Esophagus (tissue), 2 donors: ENCODE measurements around the gene TOX3. TPM values are rescaled to one million over a fixed set of nuclear protein-coding genes. Genes with fewer than 3 reads are reported as not detected.

Source experiments
- H3K27ac ChIP-seq, 2 donors: one replicate each; pipeline ENCODE4 v1.5.1; 2013; ENCODE audit warnings: low read depth in 2 of 2, mild to moderate bottlenecking in 2 of 2, inconsistent platforms in 1 of 2, low read length in 1 of 2, moderate library complexity in 1 of 2
- H3K27me3 ChIP-seq, 2 donors: one replicate each; pipeline ENCODE4 v1.6.1; 2013; ENCODE audit warnings: low read length in 2 of 2, control low read depth in 1 of 2, mild to moderate bottlenecking in 1 of 2; ENCODE audit not compliant: insufficient read depth in 2 of 2, control insufficient read depth in 1 of 2
- H3K36me3 ChIP-seq, 2 donors: one replicate each; pipeline ENCODE4 v1.6.1; 2013; ENCODE audit warnings: low read length in 1 of 2; ENCODE audit not compliant: control insufficient read depth in 2 of 2, insufficient read depth in 2 of 2
- H3K4me1 ChIP-seq, 2 donors: one replicate each; pipeline ENCODE4 v1.6.1; 2013; ENCODE audit warnings: low read length in 1 of 2; ENCODE audit not compliant: control insufficient read depth in 2 of 2, insufficient read depth in 2 of 2
- H3K4me3 ChIP-seq, 2 donors: one replicate each; pipeline ENCODE4 v1.5.1; 2013; ENCODE audit warnings: low read length in 2 of 2, mild to moderate bottlenecking in 2 of 2, low read depth in 1 of 2, moderate library complexity in 1 of 2
- H3K9me3 ChIP-seq, 2 donors: one replicate each; pipeline ENCODE4 v1.6.1; 2013; ENCODE audit warnings: mild to moderate bottlenecking in 2 of 2, low read depth in 1 of 2, low read length in 1 of 2, moderate library complexity in 1 of 2; ENCODE audit not compliant: control insufficient read depth in 2 of 2, insufficient read depth in 1 of 2
- WGBS, 2 donors: extraction: QIAGEN DNeasy Blood & Tissue Kit; methylation state at CpG; one replicate each; pipeline ENCODE4 v1.1.7; 2013; 5-methylcytosine and 5-hydroxymethylcytosine counted together
- polyA plus RNA-seq, 2 donors: library from polyadenylated mRNA; stranded (reverse); fragments of 200-250 nt; gene quantifications; one replicate each; pipeline ENCODE4 v1.2.3, GENCODE V29; 2013
- donor health status: healthy with polysubstance abuse.
- donor health status: Bipolar disorder and iron deficiency.

The TOX3 gene
- polyA plus RNA-seq, 2 donors: 0.04 to 0.07 TPM

DNA sequence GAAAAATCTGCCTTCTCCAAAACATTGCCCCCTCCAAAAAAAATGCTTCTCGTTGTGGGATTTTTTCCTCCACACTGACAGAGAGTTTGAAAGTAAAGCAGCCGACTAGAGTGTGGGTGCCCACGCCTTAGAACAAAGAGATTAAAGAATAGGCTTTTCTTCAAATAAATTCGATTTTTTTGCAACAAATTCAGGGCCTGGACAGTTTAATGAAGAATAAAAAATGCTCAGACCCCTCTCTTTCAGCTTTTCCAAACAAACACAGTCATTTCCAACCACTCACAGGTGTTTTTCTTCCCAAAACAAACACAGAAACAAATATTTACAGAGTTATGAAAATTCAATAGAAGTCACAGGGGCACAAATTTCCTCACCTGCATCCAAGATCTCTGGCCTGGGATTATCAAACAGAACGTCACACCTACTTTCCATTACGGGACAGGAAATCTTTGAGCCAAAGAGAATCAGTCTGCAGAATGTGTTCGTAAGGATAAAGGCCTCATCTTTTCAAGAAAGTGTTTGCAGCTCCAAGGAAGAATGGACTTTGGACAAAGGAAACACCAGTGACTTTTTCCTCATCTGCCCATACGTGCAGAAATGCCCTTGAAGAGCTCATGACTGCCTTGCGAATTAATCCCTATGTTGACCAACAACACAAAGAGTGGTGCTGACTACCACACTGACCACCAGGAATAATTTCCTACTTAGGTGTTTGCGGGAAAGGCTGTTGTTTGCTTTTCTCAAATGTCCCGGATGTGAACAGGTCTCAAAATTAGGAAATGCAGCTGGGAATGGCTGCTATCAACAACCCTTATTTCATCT lies 31.3 kb upstream of the TOX3 start:
- Histone ChIP-seq H3K27ac (no peak overlapping the region), H3K27me3 (no peaks in the 10 kb centered on the region), H3K4me3 (no peak overlapping the region), H3K4me1 (no peaks in the 10 kb centered on the region), H3K9me3 (no peaks in the 10 kb centered on the region), H3K36me3 (no peaks in the 10 kb centered on the region)
- WGBS, 2 donors: 58 to 72% methylated on average over 11 of the region's 11 CpGs

DNA sequence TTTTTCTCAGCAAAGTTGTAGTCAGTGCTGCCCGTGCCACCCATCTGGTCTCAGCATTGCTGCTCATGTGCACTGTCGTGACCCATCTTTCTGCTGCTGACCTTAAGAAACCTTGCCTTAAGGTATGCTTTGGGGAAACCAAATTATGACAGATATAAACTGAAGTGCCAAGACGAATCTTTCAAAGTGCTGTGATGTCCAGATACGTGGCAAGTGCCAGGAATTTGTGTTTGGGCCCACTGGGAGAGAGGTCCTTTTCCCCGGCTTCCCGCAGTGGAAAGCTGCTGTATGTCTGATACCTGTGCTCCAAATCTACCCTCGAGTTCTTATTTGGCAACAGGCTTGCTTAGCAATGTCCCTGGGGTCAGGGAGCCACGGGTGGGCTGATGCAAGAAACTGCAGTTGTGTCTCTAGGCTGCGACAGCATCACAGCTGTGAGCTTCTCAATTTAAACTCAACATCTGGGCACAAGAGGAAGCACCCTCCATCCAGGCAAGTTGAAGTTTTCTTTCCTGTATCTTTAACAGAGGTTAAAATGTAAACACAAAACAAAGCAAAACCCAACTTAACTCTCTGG lies 30.3 kb upstream of the TOX3 start:
- 71 to 73% methylated on average over 9 of the region's 9 CpGs for WGBS, 2 donors
- Histone ChIP-seq H3K27me3 (no peaks in the 10 kb centered on the region), H3K4me3 (no peak overlapping the region)

DNA sequence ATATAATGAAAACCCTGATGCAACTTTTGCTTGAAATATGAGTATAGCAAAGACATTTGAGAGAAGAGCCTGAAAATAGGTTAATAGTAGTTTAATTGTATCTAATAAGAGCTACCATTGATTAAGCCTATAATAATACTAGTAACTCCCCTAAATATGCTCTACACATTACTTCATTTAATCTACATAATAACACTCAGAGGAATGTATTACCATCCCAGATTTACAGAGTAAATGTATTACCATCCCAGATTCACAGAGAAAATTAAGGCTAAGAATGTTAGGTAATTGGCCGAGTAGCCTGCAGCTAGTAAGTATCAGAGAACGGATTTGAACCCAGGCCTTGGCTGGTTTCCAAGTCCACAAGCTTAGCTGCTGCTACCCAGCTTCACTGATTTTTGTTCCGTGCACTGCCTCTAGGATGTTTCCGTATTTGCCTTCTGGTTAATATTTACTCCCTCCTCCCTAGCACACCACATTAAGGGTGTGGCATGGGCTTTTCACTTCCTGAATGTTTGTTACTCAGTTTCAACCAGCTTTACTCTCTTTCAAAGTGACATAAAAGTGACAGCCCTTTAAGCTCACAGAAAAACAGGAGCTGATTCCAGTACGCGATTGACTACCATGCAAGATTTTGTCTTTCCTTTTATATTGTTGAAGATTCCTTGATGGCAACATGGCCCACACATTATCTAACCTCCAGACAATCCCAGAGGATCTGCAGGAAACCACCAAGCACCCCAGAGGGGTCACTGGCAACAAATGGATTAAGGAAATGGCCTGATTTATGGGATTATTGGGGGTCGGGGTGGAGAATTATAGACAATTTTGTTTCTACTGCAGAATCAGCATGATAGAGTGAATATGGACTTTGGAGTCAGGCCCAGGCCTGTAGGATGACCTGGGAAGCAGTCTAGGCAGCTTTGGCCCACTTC lies 26.7 kb upstream of the TOX3 start:
- no peak overlapping the region for H3K27ac ChIP-seq

More for the DNA sequence above, 30.3 kb upstream of the TOX3 start:
- no peaks in the 10 kb centered on the region for H3K9me3 ChIP-seq
- H3K36me3 ChIP-seq: no peaks in the 10 kb centered on the region
- no peaks in the 10 kb centered on the region for H3K4me1 ChIP-seq
- H3K27ac ChIP-seq: no peak overlapping the region

DNA sequence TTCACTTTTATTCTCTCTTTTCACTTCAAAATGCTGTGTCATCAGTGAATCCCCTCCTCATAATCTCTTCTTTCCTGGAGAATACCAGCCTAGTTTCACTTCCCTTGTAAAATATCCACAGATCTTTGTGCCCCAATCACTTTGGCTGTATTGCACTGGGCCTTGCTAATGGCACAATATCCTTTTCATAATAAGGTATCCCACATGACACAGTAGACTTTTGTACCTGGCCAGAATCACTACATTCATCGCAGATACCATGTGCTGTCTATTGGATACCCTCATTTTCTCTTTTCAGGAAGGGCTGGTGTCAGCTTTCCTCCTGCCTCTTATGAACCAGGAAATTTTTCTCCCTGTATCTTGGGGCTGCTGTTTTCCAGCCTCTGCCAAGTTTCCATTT lies 25.7 kb upstream of the TOX3 start:
- Histone ChIP-seq H3K4me3 (no peak overlapping the region), H3K36me3 (no peaks in the 10 kb centered on the region), H3K27me3 (no peaks in the 10 kb centered on the region), H3K9me3 (peaks cover 0 to 3% of the 10 kb centered on the region in 2 donors), H3K27ac (no peak overlapping the region), H3K4me1 (no peaks in the 10 kb centered on the region)
- 92 to 95% methylated on average over 1 of the region's 1 CpG for WGBS, 2 donors

More for the DNA sequence above, 26.7 kb upstream of the TOX3 start:
- Histone ChIP-seq H3K4me1 (no peaks in the 10 kb centered on the region), H3K9me3 (peaks cover 0 to 3% of the 10 kb centered on the region in 2 donors), H3K27me3 (no peaks in the 10 kb centered on the region), H3K4me3 (no peak overlapping the region), H3K36me3 (no peaks in the 10 kb centered on the region)
- WGBS, 2 donors: 53 to 78% methylated on average over 7 of the region's 7 CpGs

DNA sequence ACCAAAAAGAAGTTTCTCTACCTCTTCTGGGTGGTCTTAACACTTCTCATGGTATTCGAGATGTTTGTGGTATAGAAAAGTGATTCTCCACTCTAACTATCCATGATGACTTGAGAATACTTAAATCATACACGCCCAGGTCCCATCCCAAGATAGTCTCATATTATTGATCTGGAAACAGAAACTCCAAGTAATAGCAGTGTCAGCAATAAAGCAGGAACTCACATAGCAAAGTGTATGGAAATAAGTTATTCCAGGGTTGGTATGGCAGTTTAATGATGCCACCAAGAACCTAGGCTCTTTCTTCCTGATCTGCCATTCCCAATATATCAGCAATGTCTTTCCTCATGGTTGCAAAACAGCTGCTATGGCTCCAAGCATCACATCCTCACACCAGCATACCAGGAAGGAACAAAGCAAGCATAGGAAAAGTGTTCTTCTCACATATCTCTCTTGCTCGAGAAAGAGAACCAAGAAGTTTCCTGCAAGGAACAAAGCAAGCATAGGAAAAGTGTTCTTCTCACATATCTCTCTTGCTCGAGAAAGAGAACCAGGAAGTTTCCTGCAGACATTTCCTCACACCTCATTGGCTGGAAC lies 23.6 kb upstream of the TOX3 start:
- H3K4me1 ChIP-seq: no peaks in the 10 kb centered on the region
- H3K27ac ChIP-seq: no peak overlapping the region
- peaks cover 0 to 3% of the 10 kb centered on the region in 2 donors for H3K9me3 ChIP-seq
- H3K36me3 ChIP-seq: no peaks in the 10 kb centered on the region
- no peaks in the 10 kb centered on the region for H3K27me3 ChIP-seq
- H3K4me3 ChIP-seq: no peak overlapping the region
- WGBS, 2 donors: 84 to 89% methylated on average over 4 of the region's 4 CpGs

DNA sequence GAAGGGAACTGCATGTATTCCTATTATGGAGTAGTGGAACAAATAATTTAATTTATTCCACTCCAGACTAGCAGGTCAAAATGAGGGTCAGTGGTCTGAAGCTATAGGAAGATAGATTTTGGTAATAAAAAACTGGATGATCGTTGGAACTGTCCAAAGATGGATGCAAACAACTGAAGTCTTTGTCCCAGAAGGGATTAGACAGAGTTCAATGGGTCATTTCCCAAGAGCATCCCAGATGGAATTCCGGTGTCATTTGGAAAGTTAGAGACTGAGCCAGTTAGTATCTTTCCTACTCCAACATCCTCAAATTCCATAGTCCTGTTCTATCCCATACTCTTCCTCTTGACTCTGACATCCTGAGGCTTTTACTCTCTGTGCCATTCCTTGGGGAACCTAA lies 22.8 kb upstream of the TOX3 start:
- no peaks in the 10 kb centered on the region for H3K27me3 ChIP-seq
- no peaks in the 10 kb centered on the region for H3K4me1 ChIP-seq
- H3K27ac ChIP-seq: no peak overlapping the region
- H3K4me3 ChIP-seq: no peak overlapping the region
- H3K9me3 ChIP-seq: peaks cover 0 to 3% of the 10 kb centered on the region in 2 donors
- WGBS, 2 donors: 62 to 73% methylated on average over 2 of the region's 2 CpGs
- no peaks in the 10 kb centered on the region for H3K36me3 ChIP-seq

DNA sequence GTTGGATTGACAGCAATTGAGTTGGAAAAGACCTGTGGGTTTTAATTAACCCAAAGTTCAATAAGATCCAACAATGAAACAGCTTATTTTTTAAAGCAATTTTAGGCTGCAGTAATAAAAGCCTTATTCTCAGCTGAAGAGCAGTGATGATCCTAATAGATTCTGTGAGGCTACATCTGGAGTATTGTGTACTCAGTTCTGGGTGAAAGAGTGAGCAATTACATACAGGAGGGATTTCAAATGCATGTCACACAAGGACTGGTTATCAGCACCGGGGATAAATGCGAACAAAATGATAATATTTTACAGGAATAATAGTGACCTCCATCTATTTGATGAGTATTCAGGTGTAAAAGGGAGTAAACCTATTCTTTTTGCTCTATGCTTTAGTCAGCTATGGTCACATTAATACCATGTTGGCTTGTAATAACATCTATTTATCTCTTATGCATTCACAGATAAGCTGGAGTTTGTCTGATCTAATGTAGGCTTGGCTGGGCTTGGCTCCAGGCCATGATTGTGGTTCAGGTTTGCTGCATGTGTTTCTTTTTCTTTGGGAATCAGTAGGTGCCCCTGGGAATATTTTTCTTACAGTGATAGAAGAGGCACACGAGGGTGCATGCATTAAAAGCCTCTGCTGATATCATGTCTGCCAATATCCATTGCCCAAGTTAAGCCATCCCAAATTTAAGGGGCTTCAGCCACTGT lies 22.2 kb upstream of the TOX3 start:
- Histone ChIP-seq H3K9me3 (peaks cover 0 to 3% of the 10 kb centered on the region in 2 donors), H3K4me3 (no peak overlapping the region), H3K27ac (no peak overlapping the region), H3K27me3 (no peaks in the 10 kb centered on the region), H3K4me1 (no peaks in the 10 kb centered on the region), H3K36me3 (no peaks in the 10 kb centered on the region)
- 45 to 57% methylated on average over 3 of the region's 3 CpGs for WGBS, 2 donors

DNA sequence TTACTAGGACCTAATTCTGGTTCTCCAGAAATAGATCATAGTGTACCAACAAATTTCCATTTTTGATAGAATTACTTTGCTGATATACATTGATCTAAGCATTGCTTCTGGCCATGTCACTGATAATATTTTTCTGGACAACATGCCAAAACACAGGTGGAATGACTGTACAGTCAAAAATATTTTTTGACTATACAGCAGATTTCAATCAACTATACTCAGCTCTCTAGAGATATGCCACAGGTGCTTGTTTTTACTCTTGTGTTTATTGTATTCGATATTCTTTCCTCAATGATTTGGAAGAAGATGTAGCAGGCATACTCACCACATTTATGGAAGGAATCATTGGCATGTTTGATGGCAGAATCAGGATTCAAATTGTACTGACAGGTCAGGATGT lies 21.6 kb upstream of the TOX3 start:
- H3K27ac ChIP-seq: no peak overlapping the region
- H3K4me1 ChIP-seq: no peaks in the 10 kb centered on the region
- 81 to 92% methylated on average over 1 of the region's 1 CpG for WGBS, 2 donors
- no peaks in the 10 kb centered on the region for H3K36me3 ChIP-seq
- no peaks in the 10 kb centered on the region for H3K27me3 ChIP-seq
- H3K4me3 ChIP-seq: no peak overlapping the region
- H3K9me3 ChIP-seq: peaks cover 0 to 3% of the 10 kb centered on the region in 2 donors

DNA sequence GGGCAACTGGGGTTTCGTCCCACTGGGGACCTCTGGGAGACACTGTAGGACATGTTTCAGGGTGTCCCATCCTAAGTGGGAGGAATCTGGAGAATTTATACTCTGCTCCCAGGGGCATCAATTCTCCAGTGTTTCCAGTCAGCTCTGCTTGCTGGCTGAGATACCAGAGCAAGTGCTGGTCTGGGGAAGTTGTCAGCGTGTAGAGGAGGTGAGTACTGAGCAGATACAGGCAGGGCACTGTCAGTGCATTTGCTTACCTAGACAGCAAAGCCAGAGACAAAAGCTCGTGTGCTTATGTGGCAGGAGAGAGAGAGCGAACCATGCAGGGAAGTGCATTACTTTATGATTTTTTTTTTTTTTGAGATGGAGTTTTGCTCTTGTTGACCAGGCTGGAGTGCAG lies 20.2 kb upstream of the TOX3 start:
- no peak overlapping the region for H3K27ac ChIP-seq
- no peak overlapping the region for H3K4me3 ChIP-seq
- WGBS, 2 donors: 81 to 85% methylated on average over 4 of the region's 4 CpGs
- peaks cover 0 to 3% of the 10 kb centered on the region in 2 donors for H3K9me3 ChIP-seq
- H3K4me1 ChIP-seq: no peaks in the 10 kb centered on the region
- no peaks in the 10 kb centered on the region for H3K27me3 ChIP-seq
- no peaks in the 10 kb centered on the region for H3K36me3 ChIP-seq
